Lower lobe of right lung (tissue), 2 donors: Measurements from ENCODE around the gene C19orf67. TPM values are rescaled to one million over a fixed set of nuclear protein-coding genes. Genes with fewer than 3 reads are reported as not detected.

ENCODE experiments used
- ATAC-seq, 2 donors: fragments of 200-7000 bp; cut with Tn5 transposase; one replicate each; pipeline ENCODE4 v1.9.1; 2020 to 2022; ENCODE audit warnings: mild to moderate bottlenecking in 2 of 2, moderate library complexity in 2 of 2
- DNase-seq: peaks from one replicate; pipeline ENCODE4 v3.0.0-alpha.2; 2020
- H3K27ac ChIP-seq: fragments of 200-600 bp; one replicate; pipeline ENCODE4 v1.8.0; 2022
- H3K27me3 ChIP-seq: fragments of 200-600 bp; one replicate; pipeline ENCODE4 v1.8.0; 2022; ENCODE audit warnings: low read depth
- H3K36me3 ChIP-seq: fragments of 200-600 bp; one replicate; pipeline ENCODE4 v1.8.0; 2022; ENCODE audit warnings: mild to moderate bottlenecking
- H3K4me1 ChIP-seq: fragments of 200-600 bp; one replicate; pipeline ENCODE4 v1.8.0; 2022
- H3K4me3 ChIP-seq: fragments of 200-600 bp; one replicate; pipeline ENCODE4 v1.8.0; 2022; ENCODE audit warnings: mild to moderate bottlenecking
- H3K9me3 ChIP-seq: fragments of 200-600 bp; one replicate; pipeline ENCODE4 v1.8.0; 2022
- intact Hi-C: fragments of 100-400 bp; cut with DNase I; formaldehyde crosslinking; loops from one replicate; pipeline ENCODE4 v1.11.0; 2022
- total RNA-seq: library from RNA; stranded (reverse); fragmentation: NEBNext Ultra II Directional; extraction: Animal tissue kit (Norgen Biotek cat#: 25700); gene quantifications from one replicate; pipeline ENCODE4 v1.2.1, GENCODE V29; 2021
- TF ChIP-seq, protein P1 (sequence below): fragments of 200-600 bp; IDR thresholded peaks from one replicate; pipeline ENCODE4 v1.8.0; 2022; ENCODE audit warnings: antibody characterized with exemption, mild to moderate bottlenecking
- donor health status: DM: no; HTN: yes; CAD: no; lungs with severe emphysema.

C19orf67 gene
- total RNA-seq, 1 donor from 2014 or later: not detected

DNA sequence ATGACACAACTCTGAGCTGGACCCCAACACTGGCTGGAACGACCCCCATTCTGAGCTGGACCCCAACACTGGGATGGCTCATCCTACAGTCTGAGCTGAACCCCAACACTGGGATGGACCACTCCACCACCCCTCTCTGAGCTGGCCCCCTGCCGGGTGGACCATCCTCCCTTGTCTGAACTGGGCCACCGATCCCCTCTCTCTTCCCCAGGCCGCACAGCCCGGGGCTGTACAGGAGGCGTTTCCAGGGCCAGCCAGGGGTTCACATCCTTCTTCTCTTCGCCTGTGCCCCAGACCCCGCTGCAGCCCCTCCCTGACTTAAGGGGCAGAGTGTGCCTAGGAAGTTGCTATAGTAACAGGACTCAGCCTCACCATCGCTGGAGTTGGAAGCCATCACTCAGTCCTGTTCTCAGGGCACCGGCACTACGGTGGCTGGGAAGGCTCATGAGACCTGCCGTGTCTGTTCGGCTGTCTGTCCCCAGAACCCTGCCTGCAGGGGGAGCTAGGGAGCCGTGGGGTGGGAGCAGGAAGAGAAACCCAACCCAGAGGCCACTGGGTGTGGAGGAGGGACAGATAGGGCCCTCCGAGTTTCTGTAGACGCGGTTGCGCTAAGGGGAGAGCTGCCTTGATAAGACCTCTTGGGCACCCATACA lies 28.3 kb upstream of the C19orf67 start:
- intact Hi-C loops: no loop called here
- Histone ChIP-seq H3K4me1 (peaks cover 58% of the 10 kb centered on the region), H3K36me3 (peaks cover 6% of the 10 kb centered on the region), H3K27ac (peak overlapping the region; percentile 69), H3K27me3 (no peaks in the 10 kb centered on the region), H3K9me3 (no peaks in the 10 kb centered on the region), H3K4me3 (no peak overlapping the region)
- DNase-seq (peak; percentile 65), ATAC-seq (no peak)
- TF ChIP-seq, protein P1, sequence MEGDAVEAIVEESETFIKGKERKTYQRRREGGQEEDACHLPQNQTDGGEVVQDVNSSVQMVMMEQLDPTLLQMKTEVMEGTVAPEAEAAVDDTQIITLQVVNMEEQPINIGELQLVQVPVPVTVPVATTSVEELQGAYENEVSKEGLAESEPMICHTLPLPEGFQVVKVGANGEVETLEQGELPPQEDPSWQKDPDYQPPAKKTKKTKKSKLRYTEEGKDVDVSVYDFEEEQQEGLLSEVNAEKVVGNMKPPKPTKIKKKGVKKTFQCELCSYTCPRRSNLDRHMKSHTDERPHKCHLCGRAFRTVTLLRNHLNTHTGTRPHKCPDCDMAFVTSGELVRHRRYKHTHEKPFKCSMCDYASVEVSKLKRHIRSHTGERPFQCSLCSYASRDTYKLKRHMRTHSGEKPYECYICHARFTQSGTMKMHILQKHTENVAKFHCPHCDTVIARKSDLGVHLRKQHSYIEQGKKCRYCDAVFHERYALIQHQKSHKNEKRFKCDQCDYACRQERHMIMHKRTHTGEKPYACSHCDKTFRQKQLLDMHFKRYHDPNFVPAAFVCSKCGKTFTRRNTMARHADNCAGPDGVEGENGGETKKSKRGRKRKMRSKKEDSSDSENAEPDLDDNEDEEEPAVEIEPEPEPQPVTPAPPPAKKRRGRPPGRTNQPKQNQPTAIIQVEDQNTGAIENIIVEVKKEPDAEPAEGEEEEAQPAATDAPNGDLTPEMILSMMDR: peak; percentile 19

DNA sequence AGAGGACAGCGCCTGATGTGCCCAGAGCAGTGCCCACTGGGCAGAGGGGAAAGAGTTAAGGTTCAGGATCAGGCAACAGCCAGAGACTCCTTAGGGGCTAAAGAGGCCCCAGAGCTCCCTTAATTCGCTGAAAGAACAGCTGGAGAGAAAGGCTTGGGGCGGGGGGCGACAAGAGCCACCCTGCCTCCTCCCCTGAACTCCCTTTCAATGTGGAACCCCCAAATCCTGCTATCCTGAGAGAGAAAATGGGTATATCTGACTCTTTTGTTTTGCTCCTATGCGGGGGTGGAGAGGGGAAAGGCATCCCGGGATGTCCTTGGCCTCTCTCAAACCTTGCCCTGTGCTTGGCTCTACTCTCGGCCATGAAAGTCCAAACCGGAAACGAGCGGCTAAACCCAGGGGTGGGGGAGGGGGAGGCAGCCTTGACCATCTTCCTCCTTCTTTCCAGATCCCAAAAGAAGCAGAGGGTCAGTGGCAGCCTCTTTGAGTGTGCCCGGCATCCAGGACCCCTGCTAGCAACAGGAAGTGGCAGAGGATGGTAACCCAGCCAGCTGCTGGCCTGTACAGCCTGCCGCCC lies 27.3 kb upstream of the C19orf67 start:
- intact Hi-C loops: no loop called here
- Histone ChIP-seq H3K27me3 (no peaks in the 10 kb centered on the region), H3K4me1 (peaks cover 52% of the 10 kb centered on the region), H3K27ac (peak overlapping the region; percentile 69), H3K4me3 (peak overlapping the region; percentile 12), H3K36me3 (peaks cover 8% of the 10 kb centered on the region), H3K9me3 (no peaks in the 10 kb centered on the region)
- ATAC-seq: no peak
- DNase-seq: no peak
- TF ChIP-seq, protein P1: no peak

DNA sequence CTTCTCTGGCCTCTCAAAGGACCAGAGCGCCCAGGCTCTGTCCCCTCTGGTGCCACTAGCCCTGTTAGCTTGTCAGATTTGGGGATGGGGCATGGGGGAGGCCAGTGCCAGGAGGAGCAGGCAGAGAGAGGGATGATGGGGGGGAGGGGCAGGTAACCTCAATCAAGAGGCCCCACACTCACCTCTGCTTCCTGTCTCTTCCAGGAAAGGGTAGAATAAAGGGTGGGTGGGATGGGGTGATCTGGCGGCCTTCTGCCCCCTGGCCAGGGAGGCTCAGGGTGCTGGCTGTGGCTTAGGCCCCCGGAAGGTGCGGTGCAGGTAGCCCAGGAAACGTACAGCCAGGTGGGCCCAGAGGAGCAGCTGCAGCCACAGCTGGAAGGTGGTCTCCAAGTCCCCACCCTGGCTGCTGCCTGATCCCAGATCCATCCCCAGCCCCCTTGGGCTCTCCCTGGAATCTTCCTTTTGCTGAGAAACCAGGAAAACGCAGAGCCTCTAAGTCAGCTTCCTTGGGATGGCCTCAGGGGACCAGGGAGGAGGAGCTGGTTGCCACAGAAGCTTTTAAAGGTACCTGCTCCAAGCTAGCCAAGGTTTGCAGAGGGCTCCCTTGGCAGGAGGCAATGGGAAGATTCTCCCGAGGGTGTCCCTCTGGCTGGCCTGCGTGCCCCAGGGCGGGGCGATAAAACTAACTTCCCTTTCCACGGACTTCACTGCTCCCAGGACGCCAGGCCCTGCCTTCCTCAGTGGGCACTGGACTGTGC lies 26.6 kb upstream of the C19orf67 start:
- Histone ChIP-seq H3K9me3 (no peaks in the 10 kb centered on the region), H3K36me3 (peaks cover 14% of the 10 kb centered on the region), H3K27ac (peak overlapping the region; percentile 69), H3K4me3 (peak overlapping the region; percentile 12), H3K4me1 (peaks cover 52% of the 10 kb centered on the region), H3K27me3 (no peaks in the 10 kb centered on the region)
- DNase-seq: no peak
- TF ChIP-seq, protein P1: no peak
- ATAC-seq: no peak
- intact Hi-C loops: no loop called here

DNA sequence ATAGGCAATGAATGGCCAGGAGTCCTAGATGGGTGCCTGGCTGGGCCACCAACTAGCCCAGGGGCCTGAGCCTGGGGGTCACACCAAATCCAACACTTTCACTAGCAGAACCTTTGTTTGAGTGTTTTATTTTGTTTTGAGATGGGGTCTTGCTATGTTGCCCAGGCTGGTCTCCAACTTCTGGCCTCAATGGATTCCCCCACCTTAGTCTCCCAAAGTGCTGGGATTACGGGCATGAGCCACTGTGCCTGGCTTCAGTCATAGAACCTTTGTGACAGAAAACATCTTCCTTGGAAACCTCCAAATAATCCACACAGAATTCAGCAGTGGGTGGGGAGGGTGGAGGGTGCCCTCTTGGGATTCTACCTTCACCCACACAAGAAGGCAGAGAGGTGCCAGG lies 25.9 kb upstream of the C19orf67 start:
- Histone ChIP-seq H3K27ac (no peak overlapping the region), H3K4me1 (peaks cover 49% of the 10 kb centered on the region), H3K36me3 (peaks cover 22% of the 10 kb centered on the region), H3K27me3 (no peaks in the 10 kb centered on the region), H3K4me3 (no peak overlapping the region), H3K9me3 (no peaks in the 10 kb centered on the region)
- DNase-seq (no peak), ATAC-seq (no peak)
- TF ChIP-seq, protein P1: no peak
- intact Hi-C loops: no loop called here

DNA sequence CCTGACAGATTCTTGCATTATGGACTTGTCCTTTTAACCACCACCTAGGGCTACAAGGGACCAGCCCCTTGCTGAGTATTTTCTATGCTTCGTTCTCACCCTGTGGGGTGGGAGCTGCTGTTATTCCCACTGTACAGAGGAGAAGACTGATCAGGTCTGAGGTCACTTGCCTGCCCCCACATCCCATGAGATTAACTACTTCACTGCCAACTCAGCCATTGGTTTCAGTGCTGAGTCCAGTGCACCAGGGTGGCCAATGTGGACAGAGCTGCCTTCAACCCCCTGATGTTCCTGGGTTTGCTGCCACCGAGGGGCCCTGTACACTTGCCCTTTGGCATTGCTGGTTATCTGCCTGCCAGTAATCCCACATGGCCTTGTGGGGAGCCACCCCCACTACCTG lies 25.1 kb upstream of the C19orf67 start:
- Histone ChIP-seq H3K27me3 (no peaks in the 10 kb centered on the region), H3K4me3 (no peak overlapping the region), H3K4me1 (peaks cover 40% of the 10 kb centered on the region), H3K36me3 (peaks cover 30% of the 10 kb centered on the region), H3K9me3 (no peaks in the 10 kb centered on the region), H3K27ac (no peak overlapping the region)
- TF ChIP-seq, protein P1: no peak
- DNase-seq: no peak
- intact Hi-C loops: no loop called here
- no peak for ATAC-seq
